GM23248 (cell line): ENCODE results near the gene NRP1.

ENCODE experiments used
- EZH2 ChIP-seq: fragments of 200-600 bp; sonication (generic); IDR thresholded peaks from 2 replicates; pipeline ENCODE4 v1.6.1; 2018; ENCODE audit warnings: antibody characterized with exemption, mild to moderate bottlenecking; ENCODE audit not compliant: insufficient read depth, poor library complexity, severe bottlenecking
- EZH2phosphoT487 ChIP-seq: fragments of 200-600 bp; sonication (generic); IDR thresholded peaks from 2 replicates; pipeline ENCODE4 v1.6.1; 2018; ENCODE audit warnings: antibody characterized with exemption, moderate library complexity, mild to moderate bottlenecking, low read depth; ENCODE audit not compliant: insufficient read depth

GRCh38 chr10:33179067-33179466 is 155.4 kb downstream of the NRP1 start:
- TF ChIP-seq EZH2phosphoT487, result no peak
- no peak for TF ChIP-seq EZH2
